HL-60 (cell line): Measurements from ENCODE around the gene OPRL1.

Experiments used
- CTCF ChIP-seq: IDR thresholded peaks from one replicate; pipeline ENCODE4 v1.5.1; 2011; ENCODE audit warnings: low read length, control low read depth, inconsistent platforms; ENCODE audit not compliant: insufficient read depth
- GABPA ChIP-seq: IDR thresholded peaks from 2 replicates; pipeline ENCODE4 v1.6.1; 2012; ENCODE audit warnings: low read depth
- POLR2AphosphoS5 ChIP-seq: IDR thresholded peaks from 2 replicates; pipeline ENCODE4 v1.6.1; 2012; ENCODE audit warnings: low read depth
- REST ChIP-seq: IDR thresholded peaks from 2 replicates; pipeline ENCODE4 v1.6.1; 2012; ENCODE audit warnings: low read depth; ENCODE audit not compliant: insufficient replicate concordance
- SPI1 ChIP-seq: IDR thresholded peaks from 2 replicates; pipeline ENCODE4 v1.6.1; 2012; ENCODE audit warnings: low read depth, mild to moderate bottlenecking, borderline replicate concordance

DNA sequence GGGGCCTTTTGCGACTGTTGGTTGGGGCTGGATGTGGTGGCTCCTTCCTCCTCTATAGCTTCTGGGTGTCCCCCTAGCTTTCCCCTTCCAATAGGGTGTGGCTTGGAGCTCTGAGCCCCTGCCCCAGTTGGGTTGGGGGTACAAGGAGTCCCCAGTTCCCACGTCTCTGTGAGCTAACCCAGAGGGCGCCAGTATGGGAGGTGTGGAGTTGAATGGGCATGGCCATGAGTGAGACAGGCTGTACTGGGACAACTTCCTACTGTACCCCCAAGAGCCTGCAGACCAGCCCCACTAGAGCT lies 42.7 kb upstream of the OPRL1 start:
- TF ChIP-seq CTCF = no peak
- no peak for TF ChIP-seq POLR2AphosphoS5
- no peak for TF ChIP-seq GABPA
- TF ChIP-seq REST = no peak
- TF ChIP-seq SPI1 = no peak
